Skeletal muscle cell (primary cell): ENCODE results near the gene PPM1L.

Source experiments
- DNase-seq: peaks from one replicate; pipeline ENCODE4 v3.0.0-alpha.2; 2010; ENCODE audit warnings: low read depth
- H3K4me3 ChIP-seq: 2 replicates; pipeline ENCODE4 v1.5.1; 2011; ENCODE audit warnings: low read depth, mild to moderate bottlenecking, control low read depth, low read length, moderate library complexity

Gene PPM1L

GRCh38 chr3:160757233-160758106, 1.4 kb downstream of the PPM1L start:
- no peak overlapping the region for H3K4me3 ChIP-seq
- DNase-seq = no peak

GRCh38 chr3:160758929-160759577, 3.0 kb downstream of the PPM1L start:
- H3K4me3 ChIP-seq = no peak overlapping the region
- DNase-seq = no peak

GRCh38 chr3:160763073-160763472, 7.0 kb downstream of the PPM1L start:
- H3K4me3 ChIP-seq = no peak overlapping the region
- DNase-seq = no peak

- H3K4me3 ChIP-seq = no peak overlapping the region
- DNase-seq = no peak
Measured at GRCh38 chr3:160765211-160765610, 9.2 kb downstream of the PPM1L start.

GRCh38 chr3:160768031-160768430, 12.0 kb downstream of the PPM1L start:
- no peak for DNase-seq

GRCh38 chr3:160768918-160769317, 12.9 kb downstream of the PPM1L start:
- H3K4me3 ChIP-seq = no peak overlapping the region
- DNase-seq = no peak

More at GRCh38 chr3:160768031-160768430, 12.0 kb downstream of the PPM1L start:
- no peak overlapping the region for H3K4me3 ChIP-seq

- no peak overlapping the region for H3K4me3 ChIP-seq
- DNase-seq = no peak
Measured at GRCh38 chr3:160771811-160772459, 15.9 kb downstream of the PPM1L start.

GRCh38 chr3:160773722-160774121, 17.7 kb downstream of the PPM1L start:
- no peak for DNase-seq
- H3K4me3 ChIP-seq = no peak overlapping the region

GRCh38 chr3:160774172-160774571, 18.1 kb downstream of the PPM1L start:
- DNase-seq = no peak
- no peak overlapping the region for H3K4me3 ChIP-seq

GRCh38 chr3:160778480-160778879, 22.4 kb downstream of the PPM1L start:
- H3K4me3 ChIP-seq = no peak overlapping the region
- DNase-seq = no peak

- no peak for DNase-seq
- no peak overlapping the region for H3K4me3 ChIP-seq
Measured at GRCh38 chr3:160779040-160779439, 23.0 kb downstream of the PPM1L start.

- no peak overlapping the region for H3K4me3 ChIP-seq
- no peak for DNase-seq
Measured at GRCh38 chr3:160780245-160780644, 24.2 kb downstream of the PPM1L start.

- no peak overlapping the region for H3K4me3 ChIP-seq
- DNase-seq = no peak
Measured at GRCh38 chr3:160781402-160781801, 25.4 kb downstream of the PPM1L start.

- H3K4me3 ChIP-seq = no peak overlapping the region
- no peak for DNase-seq
Measured at GRCh38 chr3:160781863-160782262, 25.8 kb downstream of the PPM1L start.

- DNase-seq = no peak
- no peak overlapping the region for H3K4me3 ChIP-seq
Measured at GRCh38 chr3:160784853-160785252, 28.8 kb downstream of the PPM1L start.

GRCh38 chr3:160790726-160791125, 34.7 kb downstream of the PPM1L start:
- H3K4me3 ChIP-seq = no peak overlapping the region
- no peak for DNase-seq

- DNase-seq = no peak
- no peak overlapping the region for H3K4me3 ChIP-seq
Measured at GRCh38 chr3:160792540-160792939, 36.5 kb downstream of the PPM1L start.

- no peak for DNase-seq
- H3K4me3 ChIP-seq = no peak overlapping the region
Measured at GRCh38 chr3:160793722-160794252, 37.8 kb downstream of the PPM1L start.

- no peak overlapping the region for H3K4me3 ChIP-seq
- no peak for DNase-seq
Measured at GRCh38 chr3:160796089-160796812, 40.2 kb downstream of the PPM1L start.

- no peak overlapping the region for H3K4me3 ChIP-seq
- no peak for DNase-seq
Measured at GRCh38 chr3:160796813-160797164, 40.8 kb downstream of the PPM1L start.
